ENCODE results near the gene LTBP1.

The LTBP1 gene

DNA sequence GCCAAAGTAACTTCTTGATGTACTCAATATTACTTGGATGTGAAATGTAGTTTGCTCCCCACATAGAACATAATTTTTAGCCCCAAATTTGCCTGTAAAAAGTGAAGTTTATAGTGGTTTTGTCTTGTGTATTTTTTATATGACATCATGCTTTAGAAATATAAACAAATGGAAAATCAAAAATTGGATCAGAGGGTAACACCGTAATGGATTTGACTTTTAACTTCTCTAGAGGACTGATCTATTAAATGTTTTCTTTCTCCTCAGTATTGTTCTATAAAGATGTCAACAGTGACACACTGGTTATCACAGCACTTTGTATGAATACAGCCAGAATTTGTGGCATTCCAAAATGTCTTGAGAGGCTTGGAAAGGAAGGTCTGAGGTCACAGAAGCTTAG is 484.1 kb downstream of the LTBP1 start:
- TF ChIP-seq, protein P1, sequence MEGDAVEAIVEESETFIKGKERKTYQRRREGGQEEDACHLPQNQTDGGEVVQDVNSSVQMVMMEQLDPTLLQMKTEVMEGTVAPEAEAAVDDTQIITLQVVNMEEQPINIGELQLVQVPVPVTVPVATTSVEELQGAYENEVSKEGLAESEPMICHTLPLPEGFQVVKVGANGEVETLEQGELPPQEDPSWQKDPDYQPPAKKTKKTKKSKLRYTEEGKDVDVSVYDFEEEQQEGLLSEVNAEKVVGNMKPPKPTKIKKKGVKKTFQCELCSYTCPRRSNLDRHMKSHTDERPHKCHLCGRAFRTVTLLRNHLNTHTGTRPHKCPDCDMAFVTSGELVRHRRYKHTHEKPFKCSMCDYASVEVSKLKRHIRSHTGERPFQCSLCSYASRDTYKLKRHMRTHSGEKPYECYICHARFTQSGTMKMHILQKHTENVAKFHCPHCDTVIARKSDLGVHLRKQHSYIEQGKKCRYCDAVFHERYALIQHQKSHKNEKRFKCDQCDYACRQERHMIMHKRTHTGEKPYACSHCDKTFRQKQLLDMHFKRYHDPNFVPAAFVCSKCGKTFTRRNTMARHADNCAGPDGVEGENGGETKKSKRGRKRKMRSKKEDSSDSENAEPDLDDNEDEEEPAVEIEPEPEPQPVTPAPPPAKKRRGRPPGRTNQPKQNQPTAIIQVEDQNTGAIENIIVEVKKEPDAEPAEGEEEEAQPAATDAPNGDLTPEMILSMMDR (IDR thresholded peaks at IDR 0.05; ENCODE audit: borderline replicate concordance, insufficient read depth, low read depth, low read length): no peak
- no peak overlapping the region for H3K4me3 ChIP-seq (ENCODE audit: low read depth, low read length)

DNA sequence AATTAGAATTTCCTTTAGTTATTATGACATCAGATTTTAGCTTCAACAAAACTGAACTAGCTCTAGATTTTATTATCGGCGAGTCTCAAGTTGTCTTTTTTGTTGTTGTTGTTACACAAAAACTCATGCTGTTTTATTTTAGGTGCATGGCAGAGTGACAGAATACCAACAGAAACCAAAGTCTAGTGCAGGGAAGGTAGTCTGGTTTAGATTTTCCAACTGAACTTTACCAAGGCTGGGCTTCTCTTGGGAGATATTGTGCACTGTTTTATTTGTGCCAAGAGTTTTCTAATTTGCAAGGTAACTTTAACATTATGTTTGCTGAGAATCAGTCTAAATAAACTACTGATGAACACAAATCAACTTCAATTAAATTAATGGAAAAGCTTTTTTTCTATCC is 486.1 kb downstream of the LTBP1 start:
- H3K4me3 ChIP-seq (ENCODE audit: low read depth, low read length): no peak overlapping the region
- TF ChIP-seq, protein P1 (IDR thresholded peaks at IDR 0.05; ENCODE audit: borderline replicate concordance, insufficient read depth, low read depth, low read length): no peak

DNA sequence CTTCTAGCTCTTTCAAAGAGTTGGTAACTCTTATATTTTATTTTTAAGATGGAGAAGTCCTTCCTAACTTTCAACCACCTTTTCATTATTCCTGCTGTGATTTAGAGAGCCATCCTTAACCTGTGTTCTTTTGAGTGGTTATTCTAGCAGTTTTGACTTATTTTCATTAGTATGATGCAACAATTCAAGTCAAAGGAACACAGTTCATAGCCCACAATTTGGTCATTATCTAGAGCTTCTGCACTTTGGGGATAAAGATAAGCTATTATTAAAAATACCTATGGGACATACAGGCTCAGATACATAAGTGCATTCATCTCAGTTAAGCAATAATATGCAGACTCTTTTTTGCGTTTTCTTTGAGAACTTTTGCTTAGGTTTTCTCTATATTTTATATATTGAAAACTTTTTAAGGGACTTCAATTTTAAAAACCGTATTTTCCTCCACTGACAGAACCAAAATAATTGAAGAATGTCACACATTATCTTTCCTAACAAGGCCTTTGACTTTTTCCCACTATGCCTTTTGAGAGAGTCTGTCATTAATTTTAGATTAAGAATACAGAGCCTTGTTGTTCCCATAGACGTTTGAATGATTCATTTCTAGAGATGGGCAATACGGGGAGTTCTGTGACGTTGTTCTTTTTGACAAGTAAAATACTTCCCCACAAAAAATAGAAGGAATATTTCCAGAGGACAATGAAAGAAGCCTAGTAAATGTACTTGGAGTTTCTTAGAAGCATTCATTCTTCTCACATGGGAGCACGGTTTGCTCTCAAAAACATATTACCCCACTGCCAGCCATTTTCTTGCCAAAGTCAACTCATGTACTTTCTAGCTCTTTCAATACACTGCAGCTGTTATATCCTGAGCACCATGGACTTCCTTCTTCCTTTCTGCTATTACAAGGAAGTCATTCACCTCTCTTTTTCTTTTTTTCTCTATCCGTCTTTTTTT is 486.8 kb downstream of the LTBP1 start:
- TF ChIP-seq, protein P1 (IDR thresholded peaks at IDR 0.05; ENCODE audit: borderline replicate concordance, insufficient read depth, low read depth, low read length): no peak
- H3K4me3 ChIP-seq (ENCODE audit: low read depth, low read length): no peak overlapping the region

DNA sequence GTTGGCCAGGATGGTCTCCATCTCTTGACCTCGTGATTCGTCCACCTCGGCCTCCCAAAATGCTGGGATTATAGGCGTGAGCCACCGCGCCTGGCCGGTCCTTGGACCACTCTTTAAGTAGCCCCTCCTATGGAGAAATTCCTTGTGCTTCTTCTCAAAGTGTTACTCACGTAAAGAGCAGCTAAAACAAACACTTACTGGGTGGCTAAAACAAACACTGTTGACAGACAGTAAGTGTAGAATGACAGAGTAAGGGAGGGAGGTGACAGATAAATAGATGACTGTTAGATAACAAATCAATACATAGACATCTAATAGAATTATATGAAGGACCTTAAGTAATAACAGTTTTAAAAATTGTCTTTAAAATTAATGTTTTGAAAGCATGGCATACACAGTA is 488.8 kb downstream of the LTBP1 start:
- H3K4me3 ChIP-seq (ENCODE audit: low read depth, low read length): no peak overlapping the region
- TF ChIP-seq, protein P1 (IDR thresholded peaks at IDR 0.05; ENCODE audit: borderline replicate concordance, insufficient read depth, low read depth, low read length): no peak

DNA sequence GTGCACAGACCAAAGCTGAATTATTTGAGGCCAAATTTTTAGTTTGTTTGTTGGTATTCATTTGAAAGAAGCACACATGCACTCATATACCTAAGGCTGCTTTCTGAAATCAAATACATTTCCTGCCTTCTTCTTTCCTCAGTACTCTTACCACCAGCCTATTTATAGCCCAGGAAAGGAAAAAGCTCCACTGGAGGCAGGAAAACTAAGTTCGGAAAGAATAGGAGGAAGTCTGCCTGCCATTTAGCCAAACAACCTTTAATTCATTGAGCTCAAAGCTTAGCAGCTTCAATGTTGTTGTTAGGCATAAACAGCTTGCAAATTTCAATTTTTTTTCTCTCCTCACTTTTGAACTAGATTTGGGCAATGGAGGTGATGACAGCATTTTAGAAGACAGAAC is 489.3 kb downstream of the LTBP1 start:
- H3K4me3 ChIP-seq (ENCODE audit: low read depth, low read length): no peak overlapping the region
- TF ChIP-seq, protein P1 (IDR thresholded peaks at IDR 0.05; ENCODE audit: borderline replicate concordance, insufficient read depth, low read depth, low read length): no peak

DNA sequence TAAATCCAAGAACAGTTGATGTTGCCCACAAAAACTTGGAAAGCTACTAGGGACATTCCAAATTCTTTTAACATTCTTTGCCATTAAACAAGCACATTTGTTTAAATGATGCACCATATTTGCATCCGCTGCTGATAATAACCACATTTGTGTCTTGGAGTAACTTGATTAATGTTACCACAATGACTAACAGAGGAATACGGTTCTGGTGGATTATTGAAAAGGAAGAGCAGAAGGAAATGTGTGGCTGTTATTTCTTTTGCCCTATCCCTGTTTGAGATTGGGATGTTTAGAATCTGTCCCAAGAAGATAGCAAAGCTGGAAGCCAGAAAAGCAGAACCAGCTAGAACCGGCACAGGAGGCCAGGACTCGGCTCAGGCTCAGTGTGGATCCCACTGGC is 490.5 kb downstream of the LTBP1 start:
- no peak overlapping the region for H3K4me3 ChIP-seq (ENCODE audit: low read depth, low read length)
- TF ChIP-seq, protein P1 (IDR thresholded peaks at IDR 0.05; ENCODE audit: borderline replicate concordance, insufficient read depth, low read depth, low read length): no peak

DNA sequence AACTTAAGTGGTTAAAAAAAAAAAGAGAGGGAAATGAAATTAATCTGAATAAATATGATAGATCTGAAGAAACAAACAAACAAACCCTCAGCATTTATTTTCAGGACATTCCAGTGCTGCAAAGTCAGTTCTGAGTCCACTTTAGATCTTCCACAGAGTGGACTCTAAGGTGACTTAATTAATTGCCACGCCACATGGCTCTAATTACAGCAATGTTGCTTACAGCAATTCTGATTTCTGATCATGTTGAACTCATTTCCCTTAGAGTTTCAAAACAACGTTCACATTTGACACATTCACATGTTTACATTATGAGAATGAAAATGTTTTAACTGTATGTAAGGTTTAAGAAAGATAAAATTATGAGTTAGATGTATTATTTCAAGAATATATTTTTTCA is 491.1 kb downstream of the LTBP1 start:
- H3K4me3 ChIP-seq (ENCODE audit: low read depth, low read length): no peak overlapping the region
- TF ChIP-seq, protein P1 (IDR thresholded peaks at IDR 0.05; ENCODE audit: borderline replicate concordance, insufficient read depth, low read depth, low read length): no peak

Data from GM12875 (cell line).